Activated naive CD8-positive, alpha-beta T cell treated with anti-CD3 and anti-CD28 coated beads for 36 hours (primary cell): ENCODE measurements around the gene CNTD1. TPM values are rescaled to one million over a fixed set of nuclear protein-coding genes. Genes with fewer than 3 reads are reported as not detected.

Source experiments
- DNase-seq: peaks from one replicate; pipeline ENCODE4 v3.0.0; 2021
- H3K27ac Mint-ChIP-seq: one replicate; pipeline ENCODE4 v1.8.0; 2022; ENCODE audit warnings: mild to moderate bottlenecking, moderate library complexity, mixed read lengths
- H3K27me3 Mint-ChIP-seq: one replicate; pipeline ENCODE4 v1.8.0; 2022; ENCODE audit warnings: mild to moderate bottlenecking, mixed read lengths
- H3K36me3 Mint-ChIP-seq: one replicate; pipeline ENCODE4 v1.8.0; 2021; ENCODE audit warnings: mild to moderate bottlenecking, mixed read lengths
- H3K4me1 Mint-ChIP-seq: one replicate; pipeline ENCODE4 v1.8.0; 2021; ENCODE audit warnings: mixed read lengths
- H3K4me3 Mint-ChIP-seq: one replicate; pipeline ENCODE4 v1.8.0; 2022; ENCODE audit warnings: mild to moderate bottlenecking, moderate library complexity, mixed read lengths
- H3K9me3 Mint-ChIP-seq: one replicate; pipeline ENCODE4 v1.8.0; 2022; ENCODE audit warnings: mixed read lengths
- total RNA-seq, 2 experiments: library from RNA; stranded (reverse); gene quantifications; one replicate each; pipeline ENCODE4 v1.2.3, GENCODE V29; 2021

CNTD1 gene
- total RNA-seq, 2 experiments from 2014 or later: not detected

DNA sequence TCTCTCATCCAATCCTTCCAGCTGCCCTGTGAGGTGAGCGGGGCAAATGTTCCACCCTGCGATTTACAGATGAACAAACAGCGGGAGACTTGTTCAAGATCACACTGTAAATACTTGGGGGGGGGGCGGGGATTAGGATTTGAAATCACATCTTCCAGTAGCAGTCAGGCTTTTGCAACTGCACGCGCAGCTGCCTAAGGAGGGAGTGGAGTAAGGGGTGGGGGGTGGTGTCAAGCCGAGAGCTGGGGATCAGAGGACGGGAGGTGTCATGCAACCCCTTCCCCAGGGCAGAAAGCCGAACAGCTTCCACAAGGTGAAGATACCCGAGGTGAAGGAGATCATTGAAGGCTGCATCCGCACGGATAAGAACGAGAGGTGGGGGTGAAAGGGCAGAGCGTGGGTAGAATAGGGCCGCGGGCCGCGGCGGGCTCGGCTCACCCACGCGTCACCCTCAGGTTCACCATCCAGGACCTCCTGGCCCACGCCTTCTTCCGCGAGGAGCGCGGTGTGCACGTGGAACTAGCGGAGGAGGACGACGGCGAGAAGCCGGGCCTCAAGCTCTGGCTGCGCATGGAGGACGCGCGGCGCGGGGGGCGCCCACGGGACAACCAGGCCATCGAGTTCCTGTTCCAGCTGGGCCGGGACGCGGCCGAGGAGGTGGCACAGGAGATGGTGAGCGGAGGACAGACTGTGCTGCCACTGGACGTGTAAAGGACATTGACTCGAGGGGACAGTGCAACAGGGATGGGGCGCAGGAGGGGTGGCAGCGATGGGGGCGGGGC is 13.7 kb upstream of the CNTD1 start:
- Mint-ChIP-seq H3K27ac (no peak overlapping the region), H3K36me3 (no peaks in the 10 kb centered on the region), H3K9me3 (peaks cover 1% of the 10 kb centered on the region), H3K4me1 (peaks cover 26% of the 10 kb centered on the region), H3K27me3 (peaks cover 71% of the 10 kb centered on the region), H3K4me3 (no peak overlapping the region)
- no peak for DNase-seq

DNA sequence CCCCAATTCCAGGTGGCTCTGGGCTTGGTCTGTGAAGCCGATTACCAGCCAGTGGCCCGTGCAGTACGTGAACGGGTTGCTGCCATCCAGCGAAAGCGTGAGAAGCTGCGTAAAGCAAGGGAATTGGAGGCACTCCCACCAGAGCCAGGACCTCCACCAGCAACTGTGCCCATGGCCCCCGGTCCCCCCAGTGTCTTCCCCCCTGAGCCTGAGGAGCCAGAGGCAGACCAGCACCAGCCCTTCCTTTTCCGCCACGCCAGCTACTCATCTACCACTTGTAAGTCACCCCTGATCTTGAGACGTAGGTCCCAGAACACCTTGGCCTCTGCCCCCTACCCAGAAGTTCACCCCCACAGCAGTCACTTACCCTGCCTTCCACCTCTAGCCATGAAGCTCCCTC is 11.4 kb upstream of the CNTD1 start:
- H3K36me3 Mint-ChIP-seq: no peaks in the 10 kb centered on the region
- H3K4me3 Mint-ChIP-seq: no peak overlapping the region
- H3K27ac Mint-ChIP-seq: no peak overlapping the region
- peaks cover 53% of the 10 kb centered on the region for H3K27me3 Mint-ChIP-seq
- H3K9me3 Mint-ChIP-seq: peaks cover 1% of the 10 kb centered on the region
- no peak for DNase-seq
- H3K4me1 Mint-ChIP-seq: peaks cover 20% of the 10 kb centered on the region

GRCh38 chr17:42791948-42792347 is 6.7 kb upstream of the CNTD1 start:
- Mint-ChIP-seq H3K4me3 (no peak overlapping the region), H3K27ac (no peak overlapping the region), H3K4me1 (peaks cover 2% of the 10 kb centered on the region), H3K27me3 (peaks cover 10% of the 10 kb centered on the region), H3K36me3 (peaks cover 4% of the 10 kb centered on the region), H3K9me3 (no peaks in the 10 kb centered on the region)
- no peak for DNase-seq

GRCh38 chr17:42792545-42792944 is 6.1 kb upstream of the CNTD1 start:
- no peak overlapping the region for H3K27ac Mint-ChIP-seq
- no peak for DNase-seq

DNA sequence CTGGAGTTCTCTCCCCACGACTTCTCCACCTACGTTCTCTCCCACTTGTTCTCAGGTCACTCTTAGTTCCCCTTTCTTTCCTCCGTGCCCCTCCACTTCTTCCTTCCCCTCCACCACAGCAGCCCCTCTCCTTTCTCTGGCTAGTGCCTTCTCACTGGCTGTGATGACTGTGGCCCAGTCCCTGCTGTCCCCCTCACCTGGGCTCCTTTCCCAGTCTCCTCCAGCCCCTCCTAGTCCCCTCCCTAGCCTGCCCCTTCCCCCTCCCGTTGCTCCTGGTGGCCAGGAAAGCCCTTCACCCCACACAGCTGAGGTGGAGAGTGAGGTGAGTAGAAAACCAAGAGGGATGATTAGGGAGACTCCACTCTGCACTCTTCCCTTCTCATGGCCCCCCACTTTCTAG is 3.6 kb upstream of the CNTD1 start:
- Mint-ChIP-seq H3K27me3 (no peaks in the 10 kb centered on the region), H3K27ac (no peak overlapping the region), H3K4me3 (no peak overlapping the region)

More at GRCh38 chr17:42792545-42792944, 6.1 kb upstream of the CNTD1 start:
- peaks cover 4% of the 10 kb centered on the region for H3K36me3 Mint-ChIP-seq
- no peak overlapping the region for H3K4me3 Mint-ChIP-seq
- H3K9me3 Mint-ChIP-seq: no peaks in the 10 kb centered on the region
- peaks cover 6% of the 10 kb centered on the region for H3K27me3 Mint-ChIP-seq
- H3K4me1 Mint-ChIP-seq: peaks cover 3% of the 10 kb centered on the region

GRCh38 chr17:42795465-42795864 is 3.2 kb upstream of the CNTD1 start:
- Mint-ChIP-seq H3K4me3 (no peak overlapping the region), H3K9me3 (peaks cover 4% of the 10 kb centered on the region), H3K27me3 (no peaks in the 10 kb centered on the region), H3K4me1 (peaks cover 10% of the 10 kb centered on the region), H3K27ac (no peak overlapping the region), H3K36me3 (peaks cover 6% of the 10 kb centered on the region)
- no peak for DNase-seq

More for the DNA sequence above, 3.6 kb upstream of the CNTD1 start:
- Mint-ChIP-seq H3K36me3 (peaks cover 6% of the 10 kb centered on the region), H3K4me1 (peaks cover 10% of the 10 kb centered on the region), H3K9me3 (peaks cover 4% of the 10 kb centered on the region)
- no peak for DNase-seq

GRCh38 chr17:42796066-42796758 is 2.4 kb upstream of the CNTD1 start:
- H3K9me3 Mint-ChIP-seq: peaks cover 4% of the 10 kb centered on the region
- H3K4me3 Mint-ChIP-seq: no peak overlapping the region
- DNase-seq: no peak
- no peaks in the 10 kb centered on the region for H3K27me3 Mint-ChIP-seq
- H3K4me1 Mint-ChIP-seq: peaks cover 10% of the 10 kb centered on the region
- H3K36me3 Mint-ChIP-seq: peaks cover 6% of the 10 kb centered on the region
- no peak overlapping the region for H3K27ac Mint-ChIP-seq

- H3K27me3 Mint-ChIP-seq: no peaks in the 10 kb centered on the region
- peaks cover 10% of the 10 kb centered on the region for H3K4me1 Mint-ChIP-seq
- H3K9me3 Mint-ChIP-seq: peaks cover 4% of the 10 kb centered on the region
- H3K27ac Mint-ChIP-seq: no peak overlapping the region
- peak overlapping the region; percentile 90 for H3K4me3 Mint-ChIP-seq
- DNase-seq: no peak
- H3K36me3 Mint-ChIP-seq: peaks cover 6% of the 10 kb centered on the region
These were observed 1.3 kb upstream of the CNTD1 start for GRCh38 chr17:42797067-42798007.

DNA sequence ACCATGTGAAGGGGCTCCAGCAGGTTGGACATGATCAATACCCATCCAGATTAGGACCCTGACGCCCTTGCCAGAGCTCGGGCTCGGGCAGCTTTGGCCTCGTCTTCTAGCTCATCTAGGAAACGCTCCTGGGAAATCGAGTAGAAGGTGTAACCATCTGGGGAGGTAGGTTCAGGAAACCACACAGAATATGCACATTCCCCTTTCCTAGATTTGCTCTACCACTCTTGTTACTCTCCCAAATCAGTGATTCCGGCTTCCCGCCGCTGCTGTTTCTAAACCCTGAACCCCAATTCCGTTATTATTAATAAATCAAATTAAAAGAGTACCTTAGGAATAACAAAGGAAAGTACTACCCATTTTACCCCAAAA is 664 bp upstream of the CNTD1 start:
- H3K27ac Mint-ChIP-seq: peak overlapping the region; percentile 69

DNA sequence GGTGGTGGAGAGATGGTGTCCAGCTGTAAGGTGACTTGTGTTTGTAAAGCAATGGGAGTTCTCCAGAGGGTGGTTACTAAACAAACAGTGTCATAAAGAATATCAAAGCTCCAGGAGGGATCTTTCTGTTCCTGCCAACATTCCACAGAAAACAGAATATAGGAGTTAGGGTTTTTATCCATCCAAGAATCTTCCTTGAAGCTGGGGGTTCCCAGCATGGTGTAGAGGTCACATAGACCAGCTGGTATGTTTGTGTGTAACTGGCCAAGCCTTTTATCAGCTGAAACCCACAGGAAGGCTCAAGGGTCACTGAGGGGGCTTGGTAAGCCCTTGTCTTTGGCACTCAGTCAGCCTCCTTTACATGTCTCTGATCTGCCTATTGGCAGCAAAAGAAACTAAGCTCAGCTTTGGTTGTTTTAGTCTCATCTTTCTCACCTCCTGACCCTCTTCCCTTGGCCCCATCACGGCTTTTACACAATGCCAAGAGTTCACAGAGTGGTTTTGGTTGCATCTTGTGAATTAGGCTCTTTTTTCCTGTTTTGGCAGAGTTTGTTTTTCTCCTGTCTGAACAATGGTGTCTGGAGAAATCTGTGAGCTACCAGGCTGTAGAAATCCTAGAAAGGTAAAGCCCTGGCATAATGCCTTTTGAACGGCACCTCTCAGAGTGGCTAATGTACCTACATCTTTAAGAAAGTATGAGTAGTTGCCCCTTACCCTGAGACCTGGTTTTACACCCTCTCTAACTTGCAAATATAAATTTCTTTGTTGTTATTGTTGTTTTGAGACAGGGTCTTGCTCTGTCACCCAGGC is 4.6 kb downstream of the CNTD1 start:
- Mint-ChIP-seq H3K27ac (no peak overlapping the region), H3K27me3 (no peaks in the 10 kb centered on the region), H3K4me3 (no peak overlapping the region), H3K9me3 (peaks cover 4% of the 10 kb centered on the region), H3K36me3 (peaks cover 2% of the 10 kb centered on the region), H3K4me1 (peaks cover 4% of the 10 kb centered on the region)
- no peak for DNase-seq

More for the DNA sequence above, 664 bp upstream of the CNTD1 start:
- H3K27me3 Mint-ChIP-seq: no peaks in the 10 kb centered on the region
- peaks cover 10% of the 10 kb centered on the region for H3K4me1 Mint-ChIP-seq
- peaks cover 6% of the 10 kb centered on the region for H3K36me3 Mint-ChIP-seq
- DNase-seq: no peak
- peaks cover 4% of the 10 kb centered on the region for H3K9me3 Mint-ChIP-seq
- H3K4me3 Mint-ChIP-seq: peak overlapping the region; percentile 90

DNA sequence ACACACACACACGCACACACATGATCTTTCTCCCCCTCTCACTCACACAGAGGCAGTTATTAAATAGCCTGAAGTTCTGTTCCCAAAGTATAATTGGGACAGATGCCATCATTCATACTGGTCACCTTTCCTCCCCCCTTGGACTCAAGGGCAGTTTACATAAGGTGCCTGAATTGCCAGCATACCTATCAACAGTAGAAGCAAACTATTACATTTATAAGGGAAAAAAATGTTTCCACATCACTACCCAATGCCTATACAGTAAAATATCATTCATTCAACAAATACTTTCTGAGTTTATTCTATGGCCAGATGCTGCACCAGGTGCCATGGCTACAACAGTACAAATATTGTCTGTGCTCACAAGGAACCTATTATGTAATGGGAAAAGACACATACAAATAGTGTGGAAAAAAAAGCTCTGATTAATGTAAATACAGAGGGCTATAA is 6.3 kb downstream of the CNTD1 start:
- Mint-ChIP-seq H3K9me3 (no peaks in the 10 kb centered on the region), H3K27me3 (no peaks in the 10 kb centered on the region), H3K36me3 (peaks cover 3% of the 10 kb centered on the region), H3K27ac (no peak overlapping the region), H3K4me1 (no peaks in the 10 kb centered on the region), H3K4me3 (no peak overlapping the region)
- no peak for DNase-seq

DNA sequence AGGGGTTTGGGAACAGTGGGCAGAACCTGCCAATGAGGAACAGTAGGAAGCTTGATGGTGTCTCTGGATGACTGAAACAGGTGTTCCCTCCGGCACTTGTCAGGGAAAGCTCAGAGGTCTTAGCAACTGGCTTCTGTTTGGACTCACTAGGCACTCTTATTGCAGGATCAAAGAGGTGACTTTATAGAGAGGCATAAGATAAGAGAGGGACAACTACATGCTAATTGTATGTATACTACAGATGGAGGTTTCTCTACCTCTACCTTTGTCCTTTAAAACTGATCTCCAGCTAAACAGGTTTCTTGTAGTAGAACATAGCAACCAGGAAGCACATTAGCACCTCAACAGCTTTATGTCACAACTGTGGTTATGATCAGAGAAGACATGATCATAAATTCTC is 7.6 kb downstream of the CNTD1 start:
- peaks cover 9% of the 10 kb centered on the region for H3K36me3 Mint-ChIP-seq
- no peaks in the 10 kb centered on the region for H3K27me3 Mint-ChIP-seq
- no peak overlapping the region for H3K4me3 Mint-ChIP-seq
- H3K9me3 Mint-ChIP-seq: no peaks in the 10 kb centered on the region
- no peak for DNase-seq
- no peak overlapping the region for H3K27ac Mint-ChIP-seq
- no peaks in the 10 kb centered on the region for H3K4me1 Mint-ChIP-seq

GRCh38 chr17:42809250-42809649 is 10.6 kb downstream of the CNTD1 start:
- peaks cover 12% of the 10 kb centered on the region for H3K36me3 Mint-ChIP-seq
- H3K4me1 Mint-ChIP-seq: no peaks in the 10 kb centered on the region
- no peak overlapping the region for H3K27ac Mint-ChIP-seq
- H3K4me3 Mint-ChIP-seq: no peak overlapping the region
- no peak for DNase-seq
- no peaks in the 10 kb centered on the region for H3K27me3 Mint-ChIP-seq
- H3K9me3 Mint-ChIP-seq: no peaks in the 10 kb centered on the region

GRCh38 chr17:42814633-42815399 is 16.2 kb downstream of the CNTD1 start:
- Mint-ChIP-seq H3K27me3 (no peaks in the 10 kb centered on the region), H3K36me3 (peaks cover 27% of the 10 kb centered on the region), H3K9me3 (no peaks in the 10 kb centered on the region), H3K4me3 (no peak overlapping the region), H3K4me1 (peaks cover 2% of the 10 kb centered on the region), H3K27ac (no peak overlapping the region)
- no peak for DNase-seq
